SK-N-SH (cell line): ENCODE measurements around the gene ASH1L. TPM values are rescaled to one million over a fixed set of nuclear protein-coding genes. Genes with fewer than 3 reads are reported as not detected.

ENCODE experiments used
- CTCF ChIA-PET: fragments of 300-600, 350-600 bp; formaldehyde crosslinking; extraction: SDS; loops from one replicate; lab custom pipeline; 2021; lab: Yijun Ruan, JAX
- POLR2A ChIA-PET: fragments of 350-600 bp; sonication (Branson Sonifier 250); formaldehyde crosslinking; extraction: SDS; loops from one replicate; lab custom pipeline; 2020; ENCODE audit warnings: antibody characterized with exemption, inconsistent platforms; lab: Yijun Ruan, JAX
- DNase-seq: peaks from one replicate; pipeline ENCODE4 v3.0.0; 2012
- H2AFZ ChIP-seq: fragments of 200-600 bp; sonication (generic); 2 replicates; pipeline ENCODE4 v1.8.1; 2016; ENCODE audit warnings: antibody characterized with exemption, mild to moderate bottlenecking, low read depth
- H3F3A ChIP-seq: fragments of 200-600 bp; sonication (generic); replicated peaks from 2 replicates; pipeline ENCODE3; 2016; ENCODE audit warnings: antibody characterized with exemption, mild to moderate bottlenecking; ENCODE audit not compliant: insufficient read depth
- H3K27ac ChIP-seq, 2 experiments: fragments of 200-500 bp in 1 of 2; fragments of 200-600 bp in 1 of 2; sonication (Bioruptor generic) in 1 of 2; sonication (generic), shearing (Covaris generic) in 1 of 2; 2 replicates each; pipeline versions ENCODE4 v1.5.1 to v1.6.1; 2014 to 2016; ENCODE audit warnings: low read depth in 2 of 2, inconsistent platforms in 1 of 2, low read length in 1 of 2, mild to moderate bottlenecking in 1 of 2, mixed read lengths in 1 of 2
- H3K27me3 ChIP-seq: fragments of 200-600 bp; sonication (generic), shearing (Covaris generic); 2 replicates; pipeline ENCODE4 v1.6.1; 2016; ENCODE audit warnings: mixed run types; ENCODE audit not compliant: insufficient read depth
- H3K36me3 ChIP-seq, 2 experiments: fragments of 200-500 bp in 1 of 2; fragments of 200-600 bp in 1 of 2; sonication (Bioruptor generic) in 1 of 2; sonication (generic) in 1 of 2; replicated peaks in 1 of 2; 2 replicates each; pipeline versions ENCODE3 to v1.5.1; 2014 to 2016; ENCODE audit warnings: low read length in 1 of 2, mild to moderate bottlenecking in 1 of 2; ENCODE audit not compliant: insufficient read depth in 2 of 2, control insufficient read depth in 1 of 2
- H3K4me1 ChIP-seq, 2 experiments: fragments of 200-500 bp in 1 of 2; fragments of 200-600 bp in 1 of 2; sonication (Bioruptor generic) in 1 of 2; sonication (generic), shearing (Covaris generic) in 1 of 2; 2 replicates each; pipeline versions ENCODE4 v1.5.1 to v1.6.1; 2014 to 2016; ENCODE audit warnings: low read depth in 1 of 2, low read length in 1 of 2, mixed run types in 1 of 2; ENCODE audit not compliant: insufficient read depth in 2 of 2, control insufficient read depth in 1 of 2
- H3K4me2 ChIP-seq: fragments of 200-600 bp; sonication (generic), shearing (Covaris generic); 2 replicates; pipeline ENCODE4 v1.6.1; 2017; ENCODE audit warnings: mixed run types
- H3K4me3 ChIP-seq, 2 experiments: fragments of 200-500 bp in 1 of 2; fragments of 200-600 bp in 1 of 2; sonication (Bioruptor generic) in 1 of 2; sonication (generic), shearing (Covaris generic) in 1 of 2; 2 replicates each; pipeline versions ENCODE4 v1.5.1 to v1.8.1; 2014 to 2016; ENCODE audit warnings: low read depth in 2 of 2, inconsistent platforms in 1 of 2, low read length in 1 of 2, mild to moderate bottlenecking in 1 of 2, mixed read lengths in 1 of 2, moderate library complexity in 1 of 2
- H3K79me2 ChIP-seq: fragments of 200-600 bp; sonication (generic); 2 replicates; pipeline ENCODE4 v1.8.1; 2017; ENCODE audit warnings: mild to moderate bottlenecking; ENCODE audit not compliant: insufficient read depth
- H3K9ac ChIP-seq: fragments of 200-600 bp; sonication (generic); 2 replicates; pipeline ENCODE4 v1.6.1; 2017; ENCODE audit warnings: mixed run types
- H3K9me2 ChIP-seq: fragments of 200-600 bp; sonication (generic); 2 replicates; pipeline ENCODE4 v1.6.1; 2017; ENCODE audit warnings: mixed run types
- H3K9me3 ChIP-seq: fragments of 200-600 bp; sonication (generic); 2 replicates; pipeline ENCODE4 v1.6.1; 2017; ENCODE audit warnings: mixed run types, mild to moderate bottlenecking, moderate library complexity
- H4K20me1 ChIP-seq: fragments of 200-600 bp; sonication (generic); 2 replicates; pipeline ENCODE4 v1.6.1; 2017; ENCODE audit warnings: mild to moderate bottlenecking, mixed run types; ENCODE audit not compliant: insufficient read depth
- CTCF ChIP-seq: fragments of 200-600 bp; sonication (generic); IDR thresholded peaks from 2 replicates; pipeline ENCODE4 v1.6.1; 2017; ENCODE audit warnings: antibody characterized with exemption, mild to moderate bottlenecking, moderate library complexity
- MEF2A ChIP-seq: IDR thresholded peaks from 2 replicates; pipeline ENCODE4 v1.4.0; 2012; ENCODE audit warnings: low read depth, borderline replicate concordance
- NRF1 ChIP-seq: IDR thresholded peaks from 2 replicates; pipeline ENCODE4 v1.6.1; 2012; ENCODE audit warnings: low read depth, mild to moderate bottlenecking, low read length
- REST ChIP-seq: IDR thresholded peaks from 2 replicates; pipeline ENCODE4 v1.6.1; 2012; ENCODE audit warnings: mild to moderate bottlenecking, low read depth, low read length, moderate library complexity
- TAF1 ChIP-seq: IDR thresholded peaks from 2 replicates; pipeline ENCODE4 v1.6.1; 2012; ENCODE audit warnings: low read depth, mild to moderate bottlenecking, low read length, moderate library complexity, borderline replicate concordance
- TEAD4 ChIP-seq: IDR thresholded peaks from 2 replicates; pipeline ENCODE4 v1.4.0; 2012; ENCODE audit warnings: mild to moderate bottlenecking, borderline replicate concordance; ENCODE audit not compliant: insufficient read depth
- USF2 ChIP-seq: fragments of 150-350 bp; IDR thresholded peaks from 2 replicates; pipeline ENCODE4 v1.6.1; 2017; ENCODE audit warnings: antibody characterized with exemption, low read length, low read depth, borderline replicate concordance
- YY1 ChIP-seq: IDR thresholded peaks from 2 replicates; pipeline ENCODE4 v1.4.0; 2012; ENCODE audit warnings: low read depth, mild to moderate bottlenecking
- WGBS: methylation state at CpG from one replicate; pipeline ENCODE4 v1.1.6; 2017; ENCODE audit warnings: low lambda C conversion rate; 5-methylcytosine and 5-hydroxymethylcytosine counted together
- polyA plus RNA-seq, 3 experiments: library from polyadenylated mRNA; depleted of rRNA; stranded (reverse); fragments of >200 nt; gene quantifications; 2 replicates each; pipeline ENCODE4 v1.2.3, GENCODE V29; 2012

The ASH1L gene
- polyA plus RNA-seq, 1 of the 3 experiments (the other 2 are of a cell fraction): 13.4 TPM

- 0 out of 2 replicates have a peak, but pooled peaks cover 5% of the 10 kb centered on the region for H4K20me1 ChIP-seq
- 98% methylated on average over 6 of the region's 6 CpGs for WGBS
- no peak for DNase-seq
- H3K27ac ChIP-seq: no peak overlapping the region; a peak in 1 of 4 replicates
- ChIA-PET POLR2A (no interaction called here), CTCF (interaction anchor here (0.8 to 11.6 kb wide), 6 partner anchors 11 to 178 kb away, joined by 3 to 184 read pairs (median 9); partner anchors contain the start of gene ENTREP3)
- H2AFZ ChIP-seq: no peak overlapping the region
- H3K79me2 ChIP-seq: peaks cover 46% of the 10 kb centered on the region
- H3K4me3 ChIP-seq: peak overlapping the region; percentile 84 to 95; a peak in 2 of 4 replicates
- peaks cover 12 to 28% of the 10 kb centered on the region in 2 experiments for H3K4me1 ChIP-seq
- H3K9me2 ChIP-seq: no peaks in the 10 kb centered on the region
- no peak for TF ChIP-seq YY1
- TF ChIP-seq CTCF: no peak
- TF ChIP-seq TAF1: no peak
- TF ChIP-seq MEF2A: no peak
- TF ChIP-seq NRF1: no peak
- TF ChIP-seq REST: no peak
- no peak for TF ChIP-seq TEAD4
- no peak for TF ChIP-seq USF2
- peaks cover 24% of the 10 kb centered on the region for H3F3A ChIP-seq
- peaks cover 25 to 29% of the 10 kb centered on the region in 2 experiments for H3K36me3 ChIP-seq
- H3K9me3 ChIP-seq: no peaks in the 10 kb centered on the region
- 0 out of 2 replicates have a peak overlapping the region, but pooled peaks have one; percentile 85 for H3K9ac ChIP-seq
- H3K27me3 ChIP-seq: no peaks in the 10 kb centered on the region
- peak overlapping the region; percentile 97 for H3K4me2 ChIP-seq
Observed at GRCh38 chr1:155325603-155325893, 237.1 kb downstream of the ASH1L start.
